Measurements from ENCODE around the gene ADAMTS8.

The ADAMTS8 gene

DNA sequence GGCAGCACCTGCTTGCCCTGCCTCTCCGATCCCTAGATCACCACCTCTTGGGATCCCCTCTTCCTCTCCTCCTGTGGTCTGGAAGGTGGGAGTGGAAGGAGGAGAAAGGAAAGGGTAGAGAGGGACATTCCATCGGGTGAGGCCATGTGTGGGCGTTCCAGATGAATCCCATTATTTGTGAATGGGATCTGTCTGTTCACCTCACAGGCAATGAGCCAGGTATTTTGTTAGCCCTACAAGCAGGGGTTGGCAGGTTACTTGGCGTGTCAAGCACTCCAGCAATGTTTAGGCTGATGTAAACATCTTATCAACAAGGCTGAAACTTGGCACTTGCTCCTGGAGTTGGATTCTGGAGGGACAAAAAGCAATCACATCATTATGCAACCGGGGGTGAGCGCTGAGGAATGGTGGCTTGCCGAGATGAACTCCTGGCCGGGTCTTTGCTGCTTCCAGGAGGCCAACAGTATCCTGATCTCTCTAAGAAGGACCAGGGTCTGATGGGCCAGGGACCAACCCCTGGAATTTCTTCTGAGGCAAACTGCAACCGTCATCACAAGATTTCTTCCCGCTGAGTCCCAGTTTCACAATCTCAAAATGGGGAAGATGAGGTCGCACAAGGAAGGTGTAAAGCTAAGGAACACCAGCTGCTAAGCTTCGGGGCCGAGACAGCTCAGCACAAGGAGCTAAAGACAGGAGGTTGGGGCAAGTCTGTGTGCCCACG is 7.8 kb downstream of the ADAMTS8 start:
- DNase-seq (ENCODE audit: low spot score): no peak

DNA sequence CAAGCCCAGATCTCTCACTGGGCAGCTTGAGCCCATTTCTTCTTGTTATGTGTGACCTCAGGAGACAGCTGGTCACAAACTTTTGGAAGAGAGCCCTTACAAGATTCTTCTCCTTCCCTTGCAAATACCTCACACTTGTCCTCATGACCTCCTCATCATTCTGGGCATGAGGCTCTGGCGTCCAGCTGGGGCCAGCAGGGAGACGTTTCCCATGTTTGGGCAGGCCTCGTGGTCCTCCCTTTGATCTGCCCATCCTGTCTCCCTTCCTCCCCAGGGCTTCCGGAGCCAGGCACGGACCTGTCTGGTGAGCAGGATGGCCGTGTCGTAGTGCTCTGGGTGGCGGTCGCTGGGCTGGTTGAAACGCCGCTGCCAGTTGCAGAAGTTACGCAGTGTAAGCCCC is 9.7 kb downstream of the ADAMTS8 start:
- no peak for DNase-seq (ENCODE audit: low spot score)

DNA sequence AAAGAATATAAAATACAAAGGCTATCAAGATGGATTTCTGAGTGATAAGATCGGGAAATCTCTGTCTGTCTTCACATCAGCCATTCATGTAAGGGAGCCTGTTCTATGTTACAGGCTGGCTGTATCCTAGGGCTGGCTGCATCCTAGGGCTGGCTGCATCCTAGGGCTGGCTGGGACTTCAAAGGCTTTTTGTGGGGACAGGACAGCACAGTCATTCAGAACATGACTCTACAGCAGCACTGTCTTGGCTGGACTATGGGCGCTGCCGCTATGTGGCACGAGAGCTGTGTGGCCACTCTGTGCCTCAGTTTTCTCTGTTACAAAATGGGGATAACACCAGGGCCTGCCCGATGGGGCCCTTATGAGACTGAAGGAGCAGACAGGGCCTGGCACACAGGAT is 10.2 kb downstream of the ADAMTS8 start:
- no peak for DNase-seq (ENCODE audit: low spot score)

- no peak for DNase-seq (ENCODE audit: low spot score)
Measured at GRCh38 chr11:130416906-130417305, 11.5 kb downstream of the ADAMTS8 start.

DNA sequence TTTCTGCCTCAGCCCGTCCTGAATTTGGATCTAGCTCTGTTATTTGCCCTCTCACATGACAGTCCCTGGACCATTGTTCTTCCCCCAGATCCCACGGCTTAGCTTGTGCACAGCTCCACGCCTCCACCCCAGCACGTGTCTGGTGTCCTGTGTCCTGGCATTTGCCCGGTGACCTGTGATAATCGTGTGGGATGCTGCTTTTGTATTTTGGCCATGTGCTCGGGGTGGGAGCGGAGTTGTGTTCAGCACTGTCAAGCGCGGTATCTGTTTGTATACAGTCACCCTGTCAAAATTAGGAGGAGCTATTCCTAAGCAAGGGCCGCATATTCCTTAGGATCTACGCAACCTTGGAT is 11.9 kb downstream of the ADAMTS8 start:
- DNase-seq (ENCODE audit: low spot score): no peak

GRCh38 chr11:130415731-130416529 is 12.5 kb downstream of the ADAMTS8 start:
- DNase-seq (ENCODE audit: low spot score): no peak

DNA sequence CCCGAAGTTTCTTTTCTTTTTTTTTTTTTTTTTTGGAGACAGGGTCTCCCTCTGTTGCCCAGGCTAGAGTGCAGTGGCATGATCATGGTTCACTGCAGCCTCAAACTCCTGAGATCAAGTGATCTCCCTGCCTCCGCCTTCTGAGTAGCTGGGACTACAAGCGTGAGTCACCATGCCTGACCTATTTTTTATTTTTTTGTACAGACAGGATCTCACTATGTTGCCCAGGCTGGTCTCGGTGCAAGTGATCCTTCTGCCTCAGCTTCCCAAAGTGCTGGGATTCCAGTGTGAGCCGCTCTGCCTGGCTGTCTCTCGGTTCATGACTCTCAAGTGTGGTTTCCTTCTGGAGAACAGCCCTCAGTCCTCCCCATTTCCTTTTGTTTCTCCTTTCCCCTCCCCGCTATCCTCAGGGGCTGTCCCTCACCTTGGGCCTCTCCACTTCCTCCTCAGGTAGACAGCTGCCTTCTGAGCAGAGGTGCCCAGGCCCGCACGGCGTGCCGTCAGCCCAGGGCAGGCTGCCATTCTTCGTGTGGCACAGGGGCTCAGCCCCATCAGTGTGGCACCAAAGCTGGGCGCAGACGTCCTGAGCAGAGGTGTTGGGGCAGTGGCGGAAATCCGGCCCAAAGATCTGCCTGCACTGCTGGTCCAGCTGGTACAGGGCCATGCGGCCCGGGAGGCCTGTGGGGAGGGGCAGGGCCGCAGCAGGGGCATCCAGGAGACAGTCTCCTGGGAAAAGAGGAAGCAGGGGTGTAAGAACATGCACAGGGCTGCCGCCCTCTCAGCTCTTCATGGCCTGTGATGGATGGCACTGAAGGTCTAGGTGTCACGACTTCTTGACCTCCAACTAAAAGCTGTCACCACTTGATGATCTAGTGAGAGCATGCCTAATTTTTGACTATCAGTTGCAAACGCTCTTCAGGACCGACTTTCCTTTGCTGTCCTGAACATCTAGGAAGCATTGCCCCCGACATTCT is 14.0 kb downstream of the ADAMTS8 start:
- DNase-seq (ENCODE audit: low spot score): no peak

DNA sequence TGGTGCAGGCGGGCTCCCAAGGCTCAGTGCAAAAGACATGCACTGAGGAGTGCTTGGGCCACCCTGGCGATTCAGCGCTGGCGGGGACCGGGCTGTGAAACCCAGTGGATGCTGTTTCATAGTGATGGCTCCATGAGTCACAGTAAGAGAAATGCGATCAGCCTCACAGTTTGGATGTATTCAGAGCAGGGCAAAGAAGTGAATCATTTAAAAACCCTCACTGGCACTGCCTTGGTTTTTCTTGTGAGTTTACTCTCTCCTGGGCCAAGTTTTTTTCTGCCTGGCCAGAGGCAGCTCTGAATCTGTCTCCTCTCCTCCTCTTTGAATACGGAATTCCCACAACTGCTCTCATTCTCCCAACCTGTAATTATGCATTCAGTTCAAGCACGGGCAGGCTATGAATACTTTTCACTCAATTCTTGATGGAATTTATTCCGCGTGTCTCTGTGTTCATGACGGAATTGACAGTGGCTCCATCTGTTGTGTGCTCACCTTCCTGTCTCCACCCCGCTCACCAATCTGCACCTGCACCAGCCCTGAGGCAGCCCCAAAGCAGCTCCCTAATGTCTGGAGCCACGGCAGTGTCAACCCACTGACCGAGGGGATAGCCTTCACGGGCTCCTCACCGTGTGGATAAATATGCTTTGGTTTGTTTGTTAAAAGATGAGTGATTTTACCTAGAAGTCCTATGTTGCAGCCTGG is 14.9 kb downstream of the ADAMTS8 start:
- DNase-seq (ENCODE audit: low spot score): peak; percentile 84

DNA sequence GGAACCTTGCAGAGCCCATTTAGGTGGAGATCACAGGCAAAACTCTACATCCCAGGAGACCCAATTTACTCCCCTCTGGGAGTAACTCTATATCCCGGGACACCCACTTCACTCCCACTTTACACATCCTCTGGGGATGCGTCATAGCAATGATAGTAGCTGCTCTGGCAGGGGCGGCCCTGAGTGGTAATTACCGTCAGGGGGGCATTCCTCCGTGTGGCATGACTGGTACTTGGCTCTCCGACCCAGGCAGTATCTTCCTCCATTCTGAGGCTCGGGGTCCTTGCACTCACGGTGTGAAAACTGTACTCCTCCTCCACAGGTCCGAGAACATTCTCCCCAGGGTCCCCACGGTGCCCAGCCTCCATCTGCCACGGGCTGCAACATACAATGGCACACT is 17.2 kb downstream of the ADAMTS8 start:
- DNase-seq (ENCODE audit: low spot score): no peak

DNA sequence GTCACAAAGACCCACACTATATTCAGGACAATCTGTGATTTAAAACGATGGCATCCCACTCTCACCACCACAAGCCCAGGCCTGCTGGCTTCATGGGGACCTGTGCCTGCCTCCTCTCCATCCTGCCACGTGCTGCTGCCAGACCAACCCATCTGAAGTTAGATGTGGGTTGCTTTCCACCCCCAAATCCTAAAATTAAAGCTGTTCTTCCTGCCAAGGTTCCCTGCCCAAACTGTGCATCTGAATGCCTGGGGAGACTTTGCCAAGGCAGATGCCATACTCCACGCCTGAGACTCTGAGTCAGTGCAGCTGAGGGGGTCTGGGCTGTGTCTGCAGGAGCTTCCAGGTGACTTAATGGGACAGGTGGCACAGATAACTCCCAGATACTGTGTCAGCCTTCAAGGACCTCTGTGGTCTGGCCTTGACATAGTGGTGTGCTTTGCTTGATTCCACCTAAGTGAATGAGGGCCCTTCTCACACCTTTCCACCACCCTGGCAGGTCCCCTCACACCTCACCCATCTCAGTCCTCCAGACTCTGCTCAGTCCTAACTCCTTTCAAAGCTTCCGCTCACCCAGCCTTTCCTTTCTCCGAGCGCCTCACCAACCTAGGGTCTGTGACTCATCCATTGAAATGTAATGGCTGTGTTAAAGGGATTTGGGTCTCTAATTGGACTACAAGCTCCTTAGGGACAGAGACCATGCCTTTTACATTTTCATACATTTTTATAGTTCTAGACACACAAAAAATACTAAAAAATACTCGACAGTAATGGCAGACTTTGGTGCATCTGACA is 18.6 kb downstream of the ADAMTS8 start:
- DNase-seq (ENCODE audit: low spot score): no peak

DNA sequence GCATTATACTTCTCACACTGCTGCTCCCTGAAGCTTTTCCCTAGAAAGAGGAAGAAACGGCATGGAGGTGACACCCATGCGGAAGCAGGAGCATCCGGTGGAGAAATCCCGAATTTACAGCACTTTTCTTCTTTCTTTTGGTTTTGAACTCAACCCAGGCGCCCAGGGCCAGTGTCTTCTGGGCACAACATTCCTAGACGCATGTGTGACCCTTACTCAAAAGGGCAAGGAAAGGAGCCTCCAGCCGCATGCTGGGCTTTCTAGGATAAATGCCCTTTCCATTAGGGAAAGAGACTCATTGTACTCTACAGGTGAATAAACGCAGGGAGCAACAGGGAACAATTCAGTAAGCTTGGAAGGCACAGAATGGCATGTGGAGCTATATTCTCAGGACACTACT is 19.5 kb downstream of the ADAMTS8 start:
- DNase-seq (ENCODE audit: low spot score): no peak

GRCh38 chr11:130408401-130408890 is 20.0 kb downstream of the ADAMTS8 start:
- DNase-seq (ENCODE audit: low spot score): no peak

DNA sequence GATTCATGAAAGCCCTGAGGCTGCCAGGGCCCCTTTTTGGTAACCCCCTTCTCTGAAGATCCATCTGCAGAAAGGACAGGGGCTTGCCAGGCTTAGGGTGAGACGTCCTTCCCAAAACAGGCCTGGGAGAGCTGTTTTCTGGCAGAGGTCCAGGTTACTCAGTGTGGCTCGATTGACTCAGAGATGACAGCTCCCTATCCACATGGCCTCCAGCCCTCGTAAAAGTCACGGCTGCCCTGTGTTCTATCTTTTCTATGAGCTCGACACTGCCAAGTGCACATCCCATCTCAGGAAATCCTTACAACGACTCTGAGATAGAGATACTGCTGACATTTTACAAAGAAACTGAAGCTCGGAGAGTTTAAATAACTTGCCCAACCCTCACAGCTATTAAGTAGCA is 20.4 kb downstream of the ADAMTS8 start:
- DNase-seq (ENCODE audit: low spot score): peak; percentile 91

- no peak for DNase-seq (ENCODE audit: low spot score)
Measured at GRCh38 chr11:130405428-130405827, 23.0 kb downstream of the ADAMTS8 start.

GRCh38 chr11:130404727-130405126 is 23.7 kb downstream of the ADAMTS8 start:
- DNase-seq (ENCODE audit: low spot score): no peak

DNA sequence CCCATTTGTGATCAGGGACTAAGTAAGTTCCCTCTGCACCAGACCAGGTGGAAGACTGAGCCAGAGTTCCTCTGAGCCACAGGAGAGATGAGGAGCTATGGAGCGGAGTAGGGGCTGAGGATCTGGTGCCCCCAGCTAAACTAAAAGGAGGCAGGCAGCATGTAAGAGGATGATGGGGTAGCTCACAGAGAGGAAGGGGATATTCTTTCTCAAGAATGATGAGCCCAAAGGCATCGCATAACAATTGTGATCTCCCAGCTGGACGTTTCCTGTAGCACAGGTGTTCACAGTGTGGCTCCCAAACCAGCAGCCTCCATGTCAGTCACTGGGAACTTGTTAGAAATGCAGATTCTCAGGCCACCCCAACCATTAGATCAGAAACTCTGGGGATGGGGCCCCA is 24.4 kb downstream of the ADAMTS8 start:
- DNase-seq (ENCODE audit: low spot score): no peak

- DNase-seq (ENCODE audit: low spot score): peak; percentile 77
Measured at GRCh38 chr11:130403271-130403804, 25.1 kb downstream of the ADAMTS8 start.

DNA sequence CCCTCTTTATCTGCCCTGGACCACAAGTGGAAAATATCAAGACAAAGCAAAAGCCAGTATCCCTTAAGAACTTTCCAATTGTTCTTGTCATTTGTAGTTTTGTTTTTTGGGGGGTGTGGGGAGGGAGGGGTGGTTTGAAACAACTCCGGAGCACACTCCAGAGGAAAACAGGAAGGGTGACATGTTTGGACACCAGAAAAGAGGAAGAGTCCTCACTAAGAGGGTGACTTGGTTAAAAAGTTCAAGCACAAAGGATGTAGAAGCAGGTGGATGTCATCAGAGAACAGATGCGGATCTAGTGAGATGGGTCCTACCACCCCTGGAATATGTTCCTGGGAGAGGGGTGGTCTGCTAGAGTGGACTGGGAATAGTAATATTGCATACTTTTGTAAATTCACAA is 25.8 kb downstream of the ADAMTS8 start:
- DNase-seq (ENCODE audit: low spot score): no peak

- DNase-seq (ENCODE audit: low spot score): no peak
Measured at GRCh38 chr11:130400781-130401483, 27.5 kb downstream of the ADAMTS8 start.

DNA sequence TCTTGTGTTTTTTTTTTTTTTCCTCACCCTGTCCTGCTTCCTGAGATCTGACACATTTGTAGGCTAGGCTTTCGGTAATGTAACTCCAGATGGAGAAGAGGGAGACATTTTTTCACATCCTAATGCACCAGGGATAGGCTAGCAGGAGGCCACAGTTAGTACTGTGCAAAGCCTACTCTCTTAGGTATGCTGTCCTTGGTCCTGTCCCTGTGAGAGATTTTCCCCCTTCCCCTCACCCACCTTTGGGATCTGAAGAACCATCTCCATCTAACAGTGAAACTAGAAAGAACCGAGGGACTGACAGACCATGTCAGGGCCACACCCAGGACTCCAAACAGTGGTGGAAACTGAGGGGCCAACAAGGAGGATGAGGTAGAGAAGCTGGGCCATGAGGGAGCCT is 29.2 kb downstream of the ADAMTS8 start:
- DNase-seq (ENCODE audit: low spot score): no peak
